HepG2 (cell line): ENCODE data around the gene HYPK. TPM values are rescaled to one million over a fixed set of nuclear protein-coding genes. Genes with fewer than 3 reads are reported as not detected.

ENCODE experiments used
- ATAC-seq: fragments of 200-7000 bp; cut with Tn5 transposase; 3 replicates; pipeline ENCODE4 v1.9.1; 2020; ENCODE audit warnings: mild to moderate bottlenecking, moderate library complexity
- BruUV-seq: library from RNA; stranded (reverse); fragments of 400-500 nt; replicated peaks from 2 replicates; lab custom pipeline; 2021; lab: Mats Ljungman, UMichigan
- CTCF ChIA-PET: fragments of 300-600 bp; formaldehyde crosslinking; extraction: SDS; loops from one replicate; lab custom pipeline; 2021; ENCODE audit warnings: low total read pairs, inconsistent platforms, low intra/inter-chr PET ratio; lab: Yijun Ruan, JAX
- POLR2A ChIA-PET: fragments of 350-600 bp; sonication (Branson Sonifier 250); formaldehyde crosslinking; loops from one replicate; lab custom pipeline; 2020; ENCODE audit warnings: antibody characterized with exemption, inconsistent platforms; lab: Yijun Ruan, JAX
- DNase-seq: peaks from one replicate; pipeline ENCODE4 v3.0.0-alpha.2; 2015; ENCODE audit warnings: low spot score
- FAIRE-seq: peaks from 3 replicates; lab custom pipeline; 2011; peaks lifted over from hg19 to GRCh38; lab: Jason Lieb, UNC
- H2AFZ ChIP-seq: one replicate; pipeline ENCODE4 v1.6.1; 2011; ENCODE audit warnings: low read length, inconsistent platforms
- H3K27ac ChIP-seq: fragments of 300-600 bp; 3 replicates; pipeline ENCODE4 v1.8.0; 2011; ENCODE audit warnings: mixed run types, mild to moderate bottlenecking, mixed read lengths, low read length, inconsistent platforms; ENCODE audit not compliant: insufficient read depth; ENCODE audit errors: extremely low read length
- H3K27me3 ChIP-seq, 2 experiments: fragments of 200-600 bp in 1 of 2; 2 replicates in 1 of 2; 3 replicates in 1 of 2; pipeline versions ENCODE4 v1.6.0 to v1.8.0; 2011; ENCODE audit warnings: low read length in 2 of 2, mild to moderate bottlenecking in 2 of 2, moderate library complexity in 2 of 2, inconsistent platforms in 1 of 2; ENCODE audit not compliant: insufficient read depth in 2 of 2, control insufficient read depth in 1 of 2
- H3K36me3 ChIP-seq, 2 experiments: fragments of 200-600 bp in 1 of 2; replicated peaks in 1 of 2; 2 replicates in 1 of 2; 3 replicates in 1 of 2; pipeline versions ENCODE4 v1.5.1 to v1.8.0; 2011; ENCODE audit warnings: low read length in 2 of 2, inconsistent platforms in 1 of 2; ENCODE audit not compliant: insufficient read depth in 2 of 2, control insufficient read depth in 1 of 2
- H3K4me1 ChIP-seq: 2 replicates; pipeline ENCODE4 v1.5.1; 2012; ENCODE audit warnings: low read length, inconsistent platforms; ENCODE audit not compliant: insufficient read depth
- H3K4me2 ChIP-seq: 2 replicates; pipeline ENCODE4 v1.6.0; 2011; ENCODE audit warnings: low read depth, low read length, inconsistent platforms
- H3K4me3 ChIP-seq, 3 experiments: fragments of 200-600 bp in 1 of 3; sonication (generic), shearing (Covaris generic) in 1 of 3; replicated peaks in 1 of 3; 2 replicates each; pipeline ENCODE4 v1.5.1; 2011 to 2016; ENCODE audit warnings: low read length in 3 of 3, inconsistent platforms in 2 of 3, low read depth in 2 of 3, mild to moderate bottlenecking in 2 of 3, control low read depth in 1 of 3, mixed read lengths in 1 of 3; ENCODE audit not compliant: insufficient read depth in 1 of 3
- H3K79me2 ChIP-seq: one replicate; pipeline ENCODE4 v1.6.1; 2011; ENCODE audit warnings: low read length, inconsistent platforms; ENCODE audit not compliant: insufficient read depth
- H3K9ac ChIP-seq: 2 replicates; pipeline ENCODE4 v1.6.0; 2011; ENCODE audit warnings: mild to moderate bottlenecking, low read depth, low read length, inconsistent platforms; ENCODE audit not compliant: insufficient read depth
- H3K9me3 ChIP-seq: 2 replicates; pipeline ENCODE4 v1.5.1; 2012; ENCODE audit warnings: mild to moderate bottlenecking, low read length
- H4K20me1 ChIP-seq: 2 replicates; pipeline ENCODE4 v1.6.0; 2011; ENCODE audit warnings: inconsistent platforms, mild to moderate bottlenecking, low read length, moderate library complexity; ENCODE audit not compliant: insufficient read depth
- MAZ ChIP-seq, 2 experiments: sonication (generic) in 1 of 2; formaldehyde crosslinking in 1 of 2; IDR thresholded peaks; 2 replicates each; pipeline versions ENCODE4 v1.5.0 to v1.6.1; 2012 to 2020; ENCODE audit warnings: low read depth in 2 of 2, mild to moderate bottlenecking in 2 of 2, borderline replicate concordance in 1 of 2, improper control_type of control experiment in 1 of 2, low read length in 1 of 2, missing genetic modification reagents in 1 of 2, moderate library complexity in 1 of 2
- NFAT5 ChIP-seq: sonication (generic); formaldehyde crosslinking; IDR thresholded peaks from 2 replicates; pipeline ENCODE4 v1.4.0; 2020; ENCODE audit warnings: missing genetic modification reagents
- POLR2A ChIP-seq, 2 experiments: IDR thresholded peaks; 2 replicates each; pipeline ENCODE4 v1.6.1; 2011; ENCODE audit warnings: low read depth in 2 of 2, low read length in 2 of 2, mild to moderate bottlenecking in 1 of 2, moderate library complexity in 1 of 2; ENCODE audit not compliant: insufficient read depth in 1 of 2
- POLR2AphosphoS5 ChIP-seq: IDR thresholded peaks from 2 replicates; pipeline ENCODE4 v1.6.1; 2012; ENCODE audit warnings: low read depth, low read length
- SAP130 ChIP-seq: IDR thresholded peaks from 2 replicates; pipeline ENCODE4 v1.6.1; 2016; ENCODE audit warnings: low read depth
- SNAI1 ChIP-seq: sonication (generic); formaldehyde crosslinking; IDR thresholded peaks from 2 replicates; pipeline ENCODE4 v1.5.0; 2020; ENCODE audit warnings: mild to moderate bottlenecking, missing genetic modification reagents, borderline replicate concordance
- ZBTB3 ChIP-seq: sonication (generic); formaldehyde crosslinking; IDR thresholded peaks from 2 replicates; pipeline ENCODE4 v1.4.0; 2020; ENCODE audit warnings: low read depth, mild to moderate bottlenecking, moderate library complexity, missing genetic modification reagents, borderline replicate concordance
- ZMAT3 ChIP-seq: sonication (generic); formaldehyde crosslinking; conservative IDR thresholded peaks from 2 replicates; pipeline ENCODE4 v1.7.0; 2021; ENCODE audit warnings: missing genetic modification reagents
- ZNF546 ChIP-seq: sonication (generic); formaldehyde crosslinking; conservative IDR thresholded peaks from 2 replicates; pipeline ENCODE4 v1.8.1; 2023; ENCODE audit warnings: mild to moderate bottlenecking, missing genetic modification reagents
- ZNF816 ChIP-seq: sonication (generic); formaldehyde crosslinking; IDR thresholded peaks from 2 replicates; pipeline ENCODE4 v1.8.0; 2022; ENCODE audit warnings: missing genetic modification reagents, mild to moderate bottlenecking, borderline replicate concordance
- ZNF850 ChIP-seq: sonication (generic); formaldehyde crosslinking; conservative IDR thresholded peaks from 2 replicates; pipeline ENCODE4 v1.9.0; 2021; ENCODE audit warnings: mild to moderate bottlenecking, missing genetic modification reagents
- WGBS: methylation state at CpG from one replicate; pipeline ENCODE4 v1.1.6; 2017; ENCODE audit warnings: low lambda C conversion rate; 5-methylcytosine and 5-hydroxymethylcytosine counted together
- in situ Hi-C: cut with HindIII; loops from 2 replicates; pipeline ENCODE4 v1.10.0; 2017; ENCODE audit warnings: low pct_unique_long_range_greater_than_20kb; ENCODE audit not compliant: extremely low pct_ligation_motif_present
- intact Hi-C: fragments of 100-400 bp; cut with micrococcal nuclease; formaldehyde crosslinking; loops from one replicate; pipeline ENCODE4 v1.10.0; 2022; ENCODE audit not compliant: unreplicated experiment
- polyA plus RNA-seq, 8 experiments: library from polyadenylated mRNA; depleted of rRNA in 3 of 8; stranded (reverse) in 7 of 8; unstranded in 1 of 8; fragments of >200 nt; fragmentation: Illumina TruSeq in 4 of 8; extraction: Trizol in 4 of 8; gene quantifications; 2 replicates each; pipeline versions ENCODE4 v1.2.1 to v1.2.3, GENCODE V29; 2011 to 2016; ENCODE audit warnings: low read depth in 4 of 8, missing spikeins in 1 of 8, mixed read lengths in 1 of 8; ENCODE audit not compliant: insufficient read depth in 1 of 8
- total RNA-seq, 5 experiments: library from RNA; depleted of rRNA; stranded (reverse); fragments of >200 nt; fragmentation: Illumina TruSeq; extraction: Trizol; gene quantifications; 2 replicates each; pipeline ENCODE4 v1.2.3, GENCODE V29; 2016; ENCODE audit warnings: low read depth in 1 of 5
- TF ChIP-seq, protein P1 (sequence below): sonication (generic); formaldehyde crosslinking; IDR thresholded peaks from 2 replicates; pipeline ENCODE4 v1.5.0; 2020; ENCODE audit warnings: mild to moderate bottlenecking, missing genetic modification reagents, moderate library complexity
- TF ChIP-seq, protein P2 (sequence below): IDR thresholded peaks from 2 replicates; pipeline ENCODE4 v1.6.1; 2018; ENCODE audit warnings: missing genetic modification reagents, mild to moderate bottlenecking, missing compliant biosample characterization
- TF ChIP-seq, protein P3 (sequence below): IDR thresholded peaks from 2 replicates; pipeline ENCODE4 v1.6.1; 2016

Gene HYPK
- total and polyA plus RNA-seq, 2 of the 13 experiments (the other 11 are each of a cell fraction or from before 2014, with no cell fraction given) = 13.5 to 16.5 TPM

GRCh38 chr15:43776718-43777266 is 23.6 kb upstream of the HYPK start, which contains the start of gene ELL3:
TSS of gene ELL3 (minus strand) at chr15:43776966. CDS start at chr15:43776901, 65 bp downstream.
- Histone ChIP-seq H3K9me3 (no peaks in the 10 kb centered on the region), H3K27ac (peak within 1 kb of the TSS; percentile 86), H4K20me1 (no peaks in the 10 kb centered on the region), H3K27me3 (no peaks in the 10 kb centered on the region), H3K79me2 (no peaks in the 10 kb centered on the region), H3K4me1 (peaks cover 15% of the 10 kb centered on the region), H3K4me2 (peak within 1 kb of the TSS; percentile 99), H3K9ac (peak within 1 kb of the TSS; percentile 75), H3K36me3 (peaks cover 3 to 18% of the 10 kb centered on the region in 2 experiments; a peak in 2 of 5 replicates), H3K4me3 (peak within 1 kb of the TSS; percentile 65 to 97 (median 78)), H2AFZ (peak within 1 kb of the TSS; percentile 98)
- peak; percentile 56 for DNase-seq
- BruUV-seq = no TSS peak
- FAIRE-seq = no peak
- in situ Hi-C loops (loop anchor here (10.0 kb wide), 1 partner anchor 262 kb away; the partner anchor contains the start of gene MAP1A), intact Hi-C loops (loop anchor here (1.0 kb wide), 1 partner anchor 9 kb away; no protein-coding TSS in a partner anchor)
- WGBS = 1% methylated on average over 19 of the region's 41 CpGs
- POLR2A ChIA-PET = interaction anchor here (1.0 to 4.0 kb wide), 7 partner anchors 13 to 406 kb away, joined by 3 to 34 read pairs (median 8); partner anchors contain the start of genes HYPK, MFAP1, PDIA3 and SERINC4
- peak; percentile 72 for ATAC-seq
- CTCF ChIA-PET = no interaction called here
- TF ChIP-seq, protein P1, sequence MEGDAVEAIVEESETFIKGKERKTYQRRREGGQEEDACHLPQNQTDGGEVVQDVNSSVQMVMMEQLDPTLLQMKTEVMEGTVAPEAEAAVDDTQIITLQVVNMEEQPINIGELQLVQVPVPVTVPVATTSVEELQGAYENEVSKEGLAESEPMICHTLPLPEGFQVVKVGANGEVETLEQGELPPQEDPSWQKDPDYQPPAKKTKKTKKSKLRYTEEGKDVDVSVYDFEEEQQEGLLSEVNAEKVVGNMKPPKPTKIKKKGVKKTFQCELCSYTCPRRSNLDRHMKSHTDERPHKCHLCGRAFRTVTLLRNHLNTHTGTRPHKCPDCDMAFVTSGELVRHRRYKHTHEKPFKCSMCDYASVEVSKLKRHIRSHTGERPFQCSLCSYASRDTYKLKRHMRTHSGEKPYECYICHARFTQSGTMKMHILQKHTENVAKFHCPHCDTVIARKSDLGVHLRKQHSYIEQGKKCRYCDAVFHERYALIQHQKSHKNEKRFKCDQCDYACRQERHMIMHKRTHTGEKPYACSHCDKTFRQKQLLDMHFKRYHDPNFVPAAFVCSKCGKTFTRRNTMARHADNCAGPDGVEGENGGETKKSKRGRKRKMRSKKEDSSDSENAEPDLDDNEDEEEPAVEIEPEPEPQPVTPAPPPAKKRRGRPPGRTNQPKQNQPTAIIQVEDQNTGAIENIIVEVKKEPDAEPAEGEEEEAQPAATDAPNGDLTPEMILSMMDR (CRISPR knock-in tag) = 0 out of 2 replicates have a peak, but pooled peaks have one; percentile 4
- no peak for TF ChIP-seq ZBTB3 (CRISPR knock-in tag)
- peak in 1 of 2 experiments; percentile 83; a peak in 2 of 4 replicates for TF ChIP-seq POLR2A (IDR thresholded peaks at IDR 0.05; ENCODE audit: insufficient read depth in 1 of 2, low read depth in 2 of 2, low read length in 2 of 2)
- peak; percentile 58; the same call in 1 of the 2 replicates for TF ChIP-seq POLR2AphosphoS5
- TF ChIP-seq, protein P2, sequence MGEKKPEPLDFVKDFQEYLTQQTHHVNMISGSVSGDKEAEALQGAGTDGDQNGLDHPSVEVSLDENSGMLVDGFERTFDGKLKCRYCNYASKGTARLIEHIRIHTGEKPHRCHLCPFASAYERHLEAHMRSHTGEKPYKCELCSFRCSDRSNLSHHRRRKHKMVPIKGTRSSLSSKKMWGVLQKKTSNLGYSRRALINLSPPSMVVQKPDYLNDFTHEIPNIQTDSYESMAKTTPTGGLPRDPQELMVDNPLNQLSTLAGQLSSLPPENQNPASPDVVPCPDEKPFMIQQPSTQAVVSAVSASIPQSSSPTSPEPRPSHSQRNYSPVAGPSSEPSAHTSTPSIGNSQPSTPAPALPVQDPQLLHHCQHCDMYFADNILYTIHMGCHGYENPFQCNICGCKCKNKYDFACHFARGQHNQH (CRISPR knock-in tag) = peak; percentile 51; the same call in 1 of the 2 replicates
- TF ChIP-seq NFAT5 (CRISPR knock-in tag) = no peak
- TF ChIP-seq ZNF816 (CRISPR knock-in tag) = 0 out of 2 replicates have a peak, but pooled peaks have one; percentile 31
- peak; percentile 69; the same call in 1 of the 2 replicates for TF ChIP-seq ZMAT3 (CRISPR knock-in tag)
- peak; percentile 60 for TF ChIP-seq ZNF546
- TF ChIP-seq MAZ (IDR thresholded peaks at IDR 0.05; ENCODE audit: borderline replicate concordance, low read depth, low read length) = 0 out of 2 replicates have a peak, but pooled peaks have one; percentile 6
- no peak for TF ChIP-seq MAZ (CRISPR knock-in tag; IDR thresholded peaks at IDR 0.05; ENCODE audit: low read depth)
- TF ChIP-seq SNAI1 (CRISPR knock-in tag) = 0 out of 2 replicates have a peak, but pooled peaks have one; percentile 59
- TF ChIP-seq SAP130 = peak; percentile 44; the same call in 1 of the 2 replicates
- TF ChIP-seq ZNF850 (CRISPR knock-in tag) = 0 out of 2 replicates have a peak, but pooled peaks have one; percentile 48
- TF ChIP-seq, protein P3, sequence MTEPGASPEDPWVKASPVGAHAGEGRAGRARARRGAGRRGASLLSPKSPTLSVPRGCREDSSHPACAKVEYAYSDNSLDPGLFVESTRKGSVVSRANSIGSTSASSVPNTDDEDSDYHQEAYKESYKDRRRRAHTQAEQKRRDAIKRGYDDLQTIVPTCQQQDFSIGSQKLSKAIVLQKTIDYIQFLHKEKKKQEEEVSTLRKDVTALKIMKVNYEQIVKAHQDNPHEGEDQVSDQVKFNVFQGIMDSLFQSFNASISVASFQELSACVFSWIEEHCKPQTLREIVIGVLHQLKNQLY (CRISPR knock-in tag) = no peak
